Ovary (tissue), 3 donors: Measurements from ENCODE around the gene GRM2.

ENCODE experiments used
- POLR2A ChIP-seq: fragments of 450-650 bp; IDR thresholded peaks from one replicate; pipeline ENCODE4 v1.6.1; 2017; ENCODE audit warnings: antibody characterized with exemption, mild to moderate bottlenecking, moderate library complexity
- TF ChIP-seq, protein P1 (sequence below), 3 donors: fragments of 450-650 bp in 2 of 3; fragments of 200-600 bp in 1 of 3; IDR thresholded peaks; one replicate each; pipeline versions ENCODE4 v1.5.1 to v1.8.0; 2016 to 2022; ENCODE audit warnings: antibody characterized with exemption in 3 of 3, mild to moderate bottlenecking in 1 of 3
- donor health status: DM: no; HTN: no; CAD: no.

DNA sequence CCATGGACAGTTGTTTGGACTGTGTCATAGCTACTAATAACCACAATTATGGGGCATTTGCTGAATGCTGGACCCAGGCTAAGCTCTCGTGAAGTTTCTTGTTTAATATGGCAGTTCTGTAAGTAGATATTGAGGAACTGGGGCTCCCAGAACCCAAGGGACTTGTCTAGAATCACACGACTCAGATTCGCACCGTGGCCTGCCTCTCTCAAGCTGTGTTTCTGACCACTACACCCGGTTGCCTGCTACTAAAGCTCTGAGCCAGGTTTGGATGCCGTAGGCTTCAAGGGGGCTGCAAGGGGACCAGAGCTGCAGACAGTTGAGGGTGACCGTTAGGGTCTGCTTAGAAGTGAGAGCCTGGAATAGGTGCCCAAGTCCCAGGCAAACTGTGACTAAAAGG lies 24.3 kb upstream of the GRM2 start:
- TF ChIP-seq POLR2A = no peak
- TF ChIP-seq, protein P1, sequence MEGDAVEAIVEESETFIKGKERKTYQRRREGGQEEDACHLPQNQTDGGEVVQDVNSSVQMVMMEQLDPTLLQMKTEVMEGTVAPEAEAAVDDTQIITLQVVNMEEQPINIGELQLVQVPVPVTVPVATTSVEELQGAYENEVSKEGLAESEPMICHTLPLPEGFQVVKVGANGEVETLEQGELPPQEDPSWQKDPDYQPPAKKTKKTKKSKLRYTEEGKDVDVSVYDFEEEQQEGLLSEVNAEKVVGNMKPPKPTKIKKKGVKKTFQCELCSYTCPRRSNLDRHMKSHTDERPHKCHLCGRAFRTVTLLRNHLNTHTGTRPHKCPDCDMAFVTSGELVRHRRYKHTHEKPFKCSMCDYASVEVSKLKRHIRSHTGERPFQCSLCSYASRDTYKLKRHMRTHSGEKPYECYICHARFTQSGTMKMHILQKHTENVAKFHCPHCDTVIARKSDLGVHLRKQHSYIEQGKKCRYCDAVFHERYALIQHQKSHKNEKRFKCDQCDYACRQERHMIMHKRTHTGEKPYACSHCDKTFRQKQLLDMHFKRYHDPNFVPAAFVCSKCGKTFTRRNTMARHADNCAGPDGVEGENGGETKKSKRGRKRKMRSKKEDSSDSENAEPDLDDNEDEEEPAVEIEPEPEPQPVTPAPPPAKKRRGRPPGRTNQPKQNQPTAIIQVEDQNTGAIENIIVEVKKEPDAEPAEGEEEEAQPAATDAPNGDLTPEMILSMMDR (IDR thresholded peaks at IDR 0.05) = no peak
